Right lobe of liver (tissue), 6 donors: Measurements from ENCODE around the gene NNT. TPM values are rescaled to one million over a fixed set of nuclear protein-coding genes. Genes with fewer than 3 reads are reported as not detected.
"Not testable (repeated sequence)": the region's sequence is repeated elsewhere in the genome, so short reads cannot be mapped to it uniquely, and the experiment has no call there.

ENCODE experiments used
- ATAC-seq, 4 donors: fragments of 200-7000 bp; cut with Tn5 transposase; one replicate each; pipeline ENCODE4 v1.9.1; 2020; ENCODE audit warnings: mild to moderate bottlenecking in 4 of 4, moderate library complexity in 4 of 4
- DNase-seq, 3 donors: peaks; one replicate each; pipeline ENCODE4 v3.0.0-alpha.2; 2020
- H3K27ac ChIP-seq, 3 donors: fragments of 200-600 bp; one replicate each; pipeline ENCODE4 v1.8.0; 2022
- H3K27me3 ChIP-seq, 2 donors: fragments of 200-600 bp; one replicate each; pipeline ENCODE4 v1.8.0; 2022
- H3K36me3 ChIP-seq, 4 donors: fragments of 200-600 bp; sonication (generic) in 1 of 4; one replicate each; pipeline versions ENCODE4 v1.5.1 to v1.8.0; 2017 to 2022; ENCODE audit warnings: control low read depth in 1 of 4
- H3K4me1 ChIP-seq, 4 donors: fragments of 200-600 bp; sonication (generic) in 1 of 4; one replicate each; pipeline versions ENCODE4 v1.5.1 to v1.8.0; 2017 to 2022; ENCODE audit warnings: control low read depth in 1 of 4
- H3K4me3 ChIP-seq, 3 donors: fragments of 200-600 bp; one replicate each; pipeline ENCODE4 v1.8.0; 2022
- H3K9me3 ChIP-seq, 4 donors: fragments of 200-600 bp; sonication (generic) in 1 of 4; one replicate each; pipeline versions ENCODE4 v1.5.1 to v1.8.0; 2017 to 2022; ENCODE audit warnings: control low read depth in 1 of 4
- CTCF ChIP-seq, 4 donors: fragments of 200-600 bp in 3 of 4; fragments of 450-650 bp in 1 of 4; IDR thresholded peaks; one replicate each; pipeline versions ENCODE4 v1.5.1 to v1.8.0; 2016 to 2022; ENCODE audit warnings: antibody characterized with exemption in 4 of 4, mild to moderate bottlenecking in 2 of 4
- POLR2A ChIP-seq: fragments of 450-650 bp; IDR thresholded peaks from one replicate; pipeline ENCODE4 v1.6.1; 2017; ENCODE audit warnings: antibody characterized with exemption, mild to moderate bottlenecking
- WGBS: methylation state at CpG from one replicate; pipeline ENCODE4 v1.1.6; 2018; ENCODE audit warnings: low coverage, low lambda C conversion rate; ENCODE audit not compliant: insufficient coverage; ENCODE audit errors: missing lambda C conversion rate; 5-methylcytosine and 5-hydroxymethylcytosine counted together
- intact Hi-C, 2 donors: fragments of 100-400 bp; cut with DNase I; formaldehyde crosslinking; loops; one replicate each; pipeline versions ENCODE4 v1.11.2 to v1.14.1; 2022
- total RNA-seq, 6 experiments: library from RNA; depleted of rRNA in 2 of 6; stranded (reverse); fragments of >200 nt in 2 of 6; fragmentation: NEBNext Ultra II Directional in 3 of 6; extraction: Animal tissue kit (Norgen Biotek cat#: 25700) in 3 of 6; gene quantifications; one replicate each; pipeline versions ENCODE4 v1.1.0 to v1.2.4, GENCODE V29; 2016 to 2023
- donor health status: DM: no; HTN: yes; CAD: no.
- donor health status: DM: no; HTN: no; CAD: no.
- donor health status: DM: no; HTN: no; CAD: no.
- donor health status: DM: no; HTN: yes; CAD: no.
- donor health status: DM: no; HTN: yes; CAD: no.

Gene NNT
- total RNA-seq, 6 experiments from 2014 or later, result 81.3 to 250 (median 188) TPM

- intact Hi-C loops, H3K36me3 ChIP-seq, H3K27ac ChIP-seq, ATAC-seq, DNase-seq, H3K4me1 ChIP-seq, H3K4me3 ChIP-seq, H3K27me3 ChIP-seq, H3K9me3 ChIP-seq: not testable (repeated sequence)
- WGBS, result 89% methylated on average over 4 of the region's 5 CpGs
These were observed 64.4 kb downstream of the NNT start for GRCh38 chr5:43667379-43667778.

- TF ChIP-seq CTCF (IDR thresholded peaks at IDR 0.05) (no peak), POLR2A (no peak)
- Histone ChIP-seq H3K27ac (no peak overlapping the region), H3K4me1 (no peaks in the 10 kb centered on the region), H3K9me3 (no peaks in the 10 kb centered on the region), H3K27me3 (no peaks in the 10 kb centered on the region), H3K4me3 (no peak overlapping the region), H3K36me3 (peaks cover 0 to 31% (median 7%) of the 10 kb centered on the region in 4 donors)
- intact Hi-C loops, result no loop called here
- ATAC-seq, result no peak
- DNase-seq, result no peak
These were observed 71.6 kb downstream of the NNT start for GRCh38 chr5:43674536-43674935.

DNA sequence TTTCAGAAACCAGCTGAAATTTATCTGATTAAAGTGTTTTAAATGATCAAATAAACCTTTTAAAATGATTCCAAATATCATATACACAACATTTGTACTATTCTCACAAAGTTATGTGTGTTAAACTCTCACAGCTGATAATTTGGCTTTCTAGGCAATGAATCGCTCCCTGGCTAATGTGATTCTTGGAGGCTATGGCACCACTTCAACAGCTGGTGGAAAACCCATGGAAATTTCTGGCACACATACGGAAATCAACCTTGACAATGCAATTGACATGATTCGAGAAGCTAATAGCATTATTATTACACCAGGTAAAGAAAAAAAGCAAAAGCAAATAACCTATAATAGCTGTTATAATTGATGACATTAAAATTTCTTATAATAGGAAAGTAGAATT, 72.4 kb downstream of the NNT start:
- Histone ChIP-seq H3K27me3 (no peaks in the 10 kb centered on the region), H3K36me3 (peaks cover 0 to 31% (median 8%) of the 10 kb centered on the region in 4 donors), H3K4me3 (no peak overlapping the region), H3K4me1 (no peaks in the 10 kb centered on the region), H3K9me3 (no peaks in the 10 kb centered on the region), H3K27ac (no peak overlapping the region)
- intact Hi-C loops, result no loop called here
- TF ChIP-seq CTCF (IDR thresholded peaks at IDR 0.05), result no peak
- DNase-seq (no peak), ATAC-seq (no peak)
- 94% methylated on average over 3 of the region's 3 CpGs for WGBS

- Histone ChIP-seq H3K36me3 (peaks cover 0 to 31% (median 9%) of the 10 kb centered on the region in 4 donors), H3K9me3 (no peaks in the 10 kb centered on the region), H3K4me3 (no peak overlapping the region), H3K4me1 (no peaks in the 10 kb centered on the region), H3K27ac (no peak overlapping the region), H3K27me3 (no peaks in the 10 kb centered on the region)
- DNase-seq (no peak), ATAC-seq (no peak)
- WGBS, result 85% methylated on average over 2 of the region's 2 CpGs
- TF ChIP-seq CTCF (IDR thresholded peaks at IDR 0.05) (no peak), POLR2A (no peak)
- intact Hi-C loops, result no loop called here
These were observed 73.3 kb downstream of the NNT start for GRCh38 chr5:43676083-43676840.

- WGBS, result 90% methylated on average over 4 of the region's 4 CpGs
- Histone ChIP-seq H3K27me3 (no peaks in the 10 kb centered on the region), H3K36me3 (peaks cover 0 to 31% (median 9%) of the 10 kb centered on the region in 4 donors), H3K4me1 (no peaks in the 10 kb centered on the region), H3K4me3 (no peak overlapping the region), H3K27ac (no peak overlapping the region), H3K9me3 (no peaks in the 10 kb centered on the region)
- no peak for TF ChIP-seq CTCF (IDR thresholded peaks at IDR 0.05)
- no peak for TF ChIP-seq POLR2A
- ATAC-seq (no peak), DNase-seq (no peak)
- intact Hi-C loops, result no loop called here
These were observed 74.3 kb downstream of the NNT start for GRCh38 chr5:43677253-43677652.
